DND-41 (cell line): Measurements from ENCODE around the gene CCR6.

ENCODE experiments used
- CTCF ChIP-seq: IDR thresholded peaks from 2 replicates; pipeline ENCODE4 v1.5.1; 2012; ENCODE audit warnings: borderline replicate concordance, low read length, moderate library complexity, mild to moderate bottlenecking; ENCODE audit not compliant: poor library complexity, severe bottlenecking; ENCODE audit errors: extremely low read depth
- EZH2 ChIP-seq: IDR thresholded peaks from 3 replicates; pipeline ENCODE4 v1.6.1; 2012; ENCODE audit warnings: borderline replicate concordance, low read depth, mild to moderate bottlenecking, moderate library complexity, low read length, inconsistent platforms; ENCODE audit not compliant: severe bottlenecking

- TF ChIP-seq CTCF, result no peak
- no peak for TF ChIP-seq EZH2
Measured at GRCh38 chr6:167103041-167103891, 19.6 kb upstream of the CCR6 start.
